DND-41 (cell line): ENCODE results near the gene P4HA2.

Experiments
- ATAC-seq: fragments of 200-7000 bp; cut with Tn5 transposase; 3 replicates; pipeline ENCODE4 v1.9.1; 2021; ENCODE audit warnings: low read depth; ENCODE audit not compliant: insufficient read depth
- DNase-seq: peaks from one replicate; pipeline ENCODE4 v3.0.0-alpha.2; 2020
- H2AFZ ChIP-seq: 2 replicates; pipeline ENCODE4 v1.6.0; 2012; ENCODE audit warnings: low read depth, low read length
- H3K27ac ChIP-seq: 2 replicates; pipeline ENCODE4 v1.5.1; 2012; ENCODE audit warnings: low read length, inconsistent platforms
- H3K27me3 ChIP-seq: fragments of 200-600 bp; sonication (generic); 2 replicates; pipeline ENCODE4 v1.6.0; 2012; ENCODE audit warnings: low read length, mild to moderate bottlenecking, inconsistent platforms; ENCODE audit not compliant: insufficient read depth, poor library complexity
- H3K36me3 ChIP-seq: 2 replicates; pipeline ENCODE4 v1.5.1; 2012; ENCODE audit warnings: low read length, inconsistent platforms; ENCODE audit not compliant: insufficient read depth
- H3K4me1 ChIP-seq: 2 replicates; pipeline ENCODE4 v1.5.1; 2012; ENCODE audit warnings: mild to moderate bottlenecking, low read length; ENCODE audit not compliant: insufficient read depth
- H3K4me2 ChIP-seq: 2 replicates; pipeline ENCODE4 v1.6.0; 2012; ENCODE audit warnings: mild to moderate bottlenecking, moderate library complexity, low read length, inconsistent platforms; ENCODE audit not compliant: insufficient read depth
- H3K4me3 ChIP-seq, 2 experiments: fragments of 200-600 bp in 1 of 2; shearing (Covaris generic) in 1 of 2; 2 replicates each; pipeline ENCODE4 v1.5.1; 2012 to 2016; ENCODE audit warnings: inconsistent platforms in 2 of 2, low read length in 2 of 2, mild to moderate bottlenecking in 2 of 2, low read depth in 1 of 2, moderate library complexity in 1 of 2
- H3K79me2 ChIP-seq: 2 replicates; pipeline ENCODE4 v1.6.0; 2012; ENCODE audit warnings: low read length, inconsistent platforms; ENCODE audit not compliant: insufficient read depth
- H3K9ac ChIP-seq: 2 replicates; pipeline ENCODE4 v1.6.0; 2012; ENCODE audit warnings: low read depth, mild to moderate bottlenecking, inconsistent platforms, low read length, moderate library complexity
- H3K9me3 ChIP-seq: 2 replicates; pipeline ENCODE4 v1.5.1; 2012; ENCODE audit warnings: low read length, moderate library complexity, mild to moderate bottlenecking, inconsistent platforms; ENCODE audit not compliant: insufficient read depth, severe bottlenecking
- H4K20me1 ChIP-seq: 2 replicates; pipeline ENCODE4 v1.6.0; 2012; ENCODE audit warnings: low read length; ENCODE audit not compliant: insufficient read depth
- CTCF ChIP-seq: IDR thresholded peaks from 2 replicates; pipeline ENCODE4 v1.5.1; 2012; ENCODE audit warnings: borderline replicate concordance, low read length, moderate library complexity, mild to moderate bottlenecking; ENCODE audit not compliant: poor library complexity, severe bottlenecking; ENCODE audit errors: extremely low read depth
- EZH2 ChIP-seq: IDR thresholded peaks from 3 replicates; pipeline ENCODE4 v1.6.1; 2012; ENCODE audit warnings: borderline replicate concordance, low read depth, mild to moderate bottlenecking, moderate library complexity, low read length, inconsistent platforms; ENCODE audit not compliant: severe bottlenecking

The P4HA2 gene

GRCh38 chr5:132260051-132260450, 32.4 kb upstream of the P4HA2 start:
- TF ChIP-seq CTCF = no peak
- TF ChIP-seq EZH2 = no peak
- H3K4me3 ChIP-seq = no peak overlapping the region
- H3K27me3 ChIP-seq = no peaks in the 10 kb centered on the region
- ATAC-seq (no peak), DNase-seq (no peak)
- H3K36me3 ChIP-seq = no peaks in the 10 kb centered on the region
- no peaks in the 10 kb centered on the region for H3K9me3 ChIP-seq
- no peaks in the 10 kb centered on the region for H4K20me1 ChIP-seq
- H3K27ac ChIP-seq = no peak overlapping the region
- H3K9ac ChIP-seq = no peak overlapping the region
- H2AFZ ChIP-seq = no peak overlapping the region
- no peaks in the 10 kb centered on the region for H3K79me2 ChIP-seq
- no peaks in the 10 kb centered on the region for H3K4me1 ChIP-seq
- no peak overlapping the region for H3K4me2 ChIP-seq

- H3K9me3 ChIP-seq = no peaks in the 10 kb centered on the region
- H3K9ac ChIP-seq = no peak overlapping the region
- ATAC-seq = no peak
- DNase-seq = no peak
- no peak for TF ChIP-seq CTCF
- TF ChIP-seq EZH2 = no peak
- H3K27ac ChIP-seq = no peak overlapping the region
- H3K36me3 ChIP-seq = no peaks in the 10 kb centered on the region
- H3K4me1 ChIP-seq = no peaks in the 10 kb centered on the region
- no peak overlapping the region for H2AFZ ChIP-seq
- no peaks in the 10 kb centered on the region for H4K20me1 ChIP-seq
- no peaks in the 10 kb centered on the region for H3K27me3 ChIP-seq
- H3K4me2 ChIP-seq = no peak overlapping the region
- H3K4me3 ChIP-seq = no peak overlapping the region
- no peaks in the 10 kb centered on the region for H3K79me2 ChIP-seq
These were observed 31.6 kb upstream of the P4HA2 start for GRCh38 chr5:132259069-132259851.

GRCh38 chr5:132258102-132259068, 30.7 kb upstream of the P4HA2 start:
- no peaks in the 10 kb centered on the region for H3K36me3 ChIP-seq
- H4K20me1 ChIP-seq = no peaks in the 10 kb centered on the region
- no peak overlapping the region for H3K4me3 ChIP-seq
- H3K4me2 ChIP-seq = no peak overlapping the region
- TF ChIP-seq EZH2 = no peak
- no peak for TF ChIP-seq CTCF
- H3K9ac ChIP-seq = no peak overlapping the region
- ATAC-seq (no peak), DNase-seq (no peak)
- no peaks in the 10 kb centered on the region for H3K79me2 ChIP-seq
- H3K4me1 ChIP-seq = no peaks in the 10 kb centered on the region
- H3K9me3 ChIP-seq = no peaks in the 10 kb centered on the region
- H2AFZ ChIP-seq = no peak overlapping the region; the same call in 1 of the 2 replicates
- H3K27ac ChIP-seq = no peak overlapping the region
- no peaks in the 10 kb centered on the region for H3K27me3 ChIP-seq
